HG03571 (cell line): ENCODE measurements around the gene CHSY1.
A peak's percentile ranks its signal among the peaks of the same experiment; 100 is the strongest.
"Not testable (repeated sequence)": the region's sequence is repeated elsewhere in the genome, so short reads cannot be mapped to it uniquely, and the experiment has no call there.

Experiments
- ATAC-seq: cut with Tn5 transposase; IDR thresholded peaks from one replicate; pipeline ENCODE4 v1.9.1; 2021; ENCODE audit not compliant: unreplicated experiment

The CHSY1 gene

DNA sequence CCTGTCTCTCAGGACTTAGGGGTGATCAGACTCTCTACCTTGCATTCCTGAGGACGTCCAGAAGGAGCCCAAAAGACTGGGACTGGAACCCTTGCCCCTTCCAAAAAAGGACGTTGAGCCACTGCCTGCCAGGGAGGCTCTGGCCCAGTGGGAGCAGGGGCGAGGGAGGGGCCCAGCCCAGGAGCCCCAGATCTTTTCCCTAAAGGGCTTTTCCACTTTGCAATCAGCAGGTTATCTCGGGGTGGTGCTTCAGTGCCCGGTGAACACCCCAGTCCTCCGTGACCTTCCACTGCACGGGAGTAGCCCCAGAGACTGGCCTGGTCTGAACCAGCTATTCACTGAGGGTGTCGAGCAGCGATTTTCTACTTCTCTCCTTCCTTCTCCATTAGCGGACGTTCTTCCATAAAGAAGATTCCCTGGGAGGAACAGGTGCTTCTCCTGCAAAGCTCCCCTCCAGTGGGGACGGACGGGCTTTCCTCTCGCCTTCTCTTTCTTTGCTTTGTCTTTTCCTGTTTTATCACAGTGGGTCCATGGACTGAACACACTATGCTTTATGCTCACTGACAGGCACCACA lies 113.7 kb downstream of the CHSY1 start:
- ATAC-seq = no peak

DNA sequence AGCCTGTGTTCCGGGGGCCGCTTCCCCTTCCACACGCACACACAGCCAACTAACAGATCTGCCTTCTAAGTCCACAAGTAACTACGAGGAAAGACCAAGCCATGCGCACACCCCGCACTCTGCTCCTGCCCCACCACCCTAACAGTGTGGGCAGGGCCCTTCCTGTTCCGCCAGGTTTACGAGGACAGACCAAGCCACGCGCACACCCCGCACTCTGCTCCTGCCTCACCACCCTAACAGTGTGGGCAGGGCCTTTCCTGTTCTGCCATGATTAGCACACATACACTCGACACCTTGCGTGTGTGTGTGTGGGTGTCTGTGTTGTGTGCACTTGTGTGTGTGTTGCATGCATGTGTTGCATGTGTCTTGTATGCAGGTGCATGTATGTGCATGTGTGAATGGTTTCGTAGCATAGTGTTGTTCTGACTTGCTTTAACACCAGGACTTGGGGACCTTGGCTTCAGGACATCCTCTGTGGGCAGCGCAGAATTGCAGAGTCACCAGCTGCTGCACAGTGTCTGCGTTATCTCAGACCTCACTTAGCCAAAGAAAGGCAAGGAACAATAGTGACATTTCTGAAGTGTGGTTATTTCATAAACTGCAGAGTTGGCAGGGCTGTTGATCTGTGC lies 114.4 kb downstream of the CHSY1 start:
- no peak for ATAC-seq

DNA sequence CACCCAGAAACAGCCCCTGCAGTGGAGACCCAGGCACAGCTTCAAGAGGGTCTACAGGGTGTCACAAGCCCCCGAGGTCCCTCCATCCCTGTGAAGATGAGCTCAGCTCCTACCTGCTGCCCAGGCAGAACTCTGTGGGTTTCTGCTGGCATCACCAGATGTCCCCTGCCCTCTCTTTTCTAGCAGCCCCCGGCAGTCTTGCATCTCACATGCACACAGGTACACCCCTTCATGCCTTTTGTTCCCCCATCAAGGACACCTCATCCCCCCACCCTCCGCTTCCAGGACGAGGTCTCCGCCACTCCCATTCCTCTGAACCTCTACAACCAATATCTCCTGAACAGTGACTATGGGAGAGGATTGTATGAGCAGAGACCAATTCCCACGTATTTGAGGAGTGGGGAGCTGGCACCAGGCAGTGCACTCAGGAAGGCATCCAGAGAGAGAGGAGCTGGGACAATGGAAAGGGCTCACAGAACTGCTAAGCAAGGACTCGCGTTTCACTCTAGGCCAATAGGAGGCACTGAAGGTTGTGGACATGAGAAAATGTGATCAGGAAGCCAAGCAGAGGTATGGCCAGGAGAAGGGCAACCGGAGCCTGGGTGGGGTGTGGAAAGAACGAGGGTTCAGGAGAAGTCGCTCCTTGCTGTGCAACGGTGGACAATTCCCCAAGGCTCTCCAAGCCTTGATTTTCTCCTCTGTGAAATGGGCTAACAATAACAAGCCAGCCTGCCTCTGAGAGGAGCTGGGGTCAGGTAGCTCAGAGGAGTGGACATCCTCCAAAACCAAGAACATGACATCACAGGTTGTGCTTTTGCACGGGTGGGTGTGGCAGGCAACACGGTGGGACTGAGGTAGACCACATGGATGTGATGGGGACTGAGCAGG lies 115.2 kb downstream of the CHSY1 start:
- ATAC-seq = no peak

DNA sequence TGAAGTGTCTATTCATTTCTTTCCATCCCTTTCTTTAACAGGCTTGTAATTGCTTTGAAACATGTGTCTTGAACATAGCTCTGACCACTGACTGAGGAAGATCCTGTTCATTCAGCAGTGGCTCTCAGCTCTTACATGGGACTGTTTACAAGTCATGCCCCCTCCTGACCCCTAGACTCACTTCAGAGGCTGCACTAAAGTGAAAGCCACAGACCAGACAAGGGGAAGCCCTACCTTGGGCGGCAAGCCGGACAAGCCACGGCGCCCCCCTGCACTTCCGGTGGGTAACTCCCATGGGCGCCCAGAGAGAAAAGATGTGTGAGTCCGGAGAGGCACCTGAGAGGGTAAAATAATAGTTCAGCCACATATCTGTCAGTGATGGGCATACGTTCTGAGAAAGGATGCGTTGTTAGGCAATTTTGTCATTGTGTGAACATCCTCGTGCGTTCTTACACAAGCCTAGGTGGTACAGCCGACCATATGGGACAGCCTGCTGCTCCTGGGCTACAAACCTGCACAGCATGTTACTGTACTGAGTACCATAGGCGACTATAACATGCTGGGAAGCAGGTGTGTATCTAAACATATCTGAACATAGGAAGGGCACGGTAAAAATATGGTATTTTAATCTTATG lies 116.2 kb downstream of the CHSY1 start:
- peak; percentile 69 for ATAC-seq

DNA sequence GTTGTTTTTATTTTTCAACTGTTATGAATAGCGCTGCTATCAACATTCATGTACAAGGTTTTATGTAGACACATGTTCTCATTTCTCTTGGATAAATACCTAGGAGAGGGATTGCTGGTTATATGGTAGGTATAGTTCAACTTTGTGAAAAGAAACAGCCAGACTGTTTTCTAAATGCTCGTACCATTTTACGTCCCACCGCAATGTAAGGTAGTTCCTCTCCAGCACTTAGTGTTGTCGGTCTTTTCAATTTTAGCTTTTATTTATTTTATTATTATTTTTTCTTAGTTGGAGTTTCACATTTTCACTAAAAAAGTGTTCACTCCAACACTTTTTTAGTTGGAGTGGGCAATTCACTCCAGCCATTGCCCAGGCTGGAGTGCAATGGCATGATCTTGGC lies 117.1 kb downstream of the CHSY1 start:
- ATAC-seq = no peak

DNA sequence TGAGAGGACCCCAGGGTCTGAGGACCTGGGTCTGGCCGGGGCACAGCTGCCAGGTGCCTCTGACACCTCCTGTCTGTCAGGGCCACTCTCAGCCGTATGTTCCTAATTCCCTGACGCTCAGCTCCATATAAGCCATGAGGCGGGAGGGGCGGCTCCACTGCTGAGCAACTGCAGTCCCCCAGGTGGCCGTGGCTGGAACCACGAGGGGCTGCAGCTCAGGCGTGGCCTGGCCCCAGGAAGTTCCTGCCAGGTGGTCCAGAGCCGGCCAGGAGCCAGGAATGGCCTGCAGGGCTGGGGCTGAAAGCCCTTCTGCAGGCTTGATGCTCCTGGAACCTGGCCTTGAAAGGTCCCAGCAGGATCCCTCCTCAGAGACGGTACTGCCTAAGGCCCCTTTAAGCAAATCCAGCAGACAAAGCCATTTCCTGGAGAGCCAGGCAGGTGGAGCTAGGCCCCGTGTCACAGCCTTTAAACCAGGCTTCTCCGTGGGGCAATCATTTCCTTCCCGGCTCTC lies 118.0 kb downstream of the CHSY1 start:
- ATAC-seq = no peak

DNA sequence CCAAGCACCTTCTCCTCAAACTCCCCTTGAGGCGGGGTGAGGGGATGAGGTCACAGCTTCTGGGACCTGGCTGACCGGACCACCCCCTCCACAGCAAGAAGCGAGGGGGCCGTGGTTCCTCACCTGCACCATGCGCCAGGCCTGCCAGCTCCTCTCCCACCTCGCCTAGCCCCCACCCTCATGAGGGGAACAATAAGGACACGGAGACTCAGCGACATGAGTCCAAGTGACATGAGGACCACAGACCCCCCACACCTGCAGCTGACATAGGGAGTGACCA lies 118.7 kb downstream of the CHSY1 start:
- no peak for ATAC-seq

DNA sequence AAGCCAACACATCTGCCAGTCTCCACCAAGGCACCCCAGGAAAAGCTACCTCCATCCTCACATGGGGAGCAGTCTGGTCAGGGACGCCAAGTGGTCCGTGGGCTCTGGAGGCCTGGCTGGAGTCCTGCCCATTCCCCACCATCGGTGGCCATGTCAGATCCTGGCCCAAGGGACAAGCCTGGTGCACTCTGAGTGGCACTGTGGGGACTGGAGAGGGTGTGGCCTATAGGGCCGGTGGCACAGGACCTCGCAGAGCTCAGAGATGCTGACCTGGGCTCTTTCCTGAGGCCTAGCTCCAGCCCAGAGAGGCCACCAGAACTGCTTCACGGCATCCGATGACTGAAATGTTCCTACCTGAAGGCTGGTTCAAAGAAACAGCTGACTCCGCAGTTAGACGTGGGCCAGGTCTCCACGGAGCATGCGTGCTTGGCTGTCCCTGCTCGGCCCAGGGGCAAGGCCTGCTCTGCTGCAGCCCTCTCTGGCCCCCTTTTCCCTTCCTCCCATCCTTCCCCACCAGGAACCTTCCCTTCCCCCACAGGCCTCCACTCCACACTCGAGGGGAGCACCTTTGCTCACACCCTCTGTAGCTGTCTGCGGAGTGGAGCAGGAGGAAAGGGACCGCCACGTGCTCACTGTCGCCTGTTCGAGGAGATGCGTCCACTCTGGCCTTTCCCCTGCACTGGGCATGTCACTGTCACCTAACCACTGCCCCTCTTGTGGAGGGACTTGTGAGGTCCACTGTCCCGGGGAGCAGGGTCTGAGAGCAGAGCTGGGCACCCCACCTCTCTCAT lies 119.3 kb downstream of the CHSY1 start:
- ATAC-seq = no peak

DNA sequence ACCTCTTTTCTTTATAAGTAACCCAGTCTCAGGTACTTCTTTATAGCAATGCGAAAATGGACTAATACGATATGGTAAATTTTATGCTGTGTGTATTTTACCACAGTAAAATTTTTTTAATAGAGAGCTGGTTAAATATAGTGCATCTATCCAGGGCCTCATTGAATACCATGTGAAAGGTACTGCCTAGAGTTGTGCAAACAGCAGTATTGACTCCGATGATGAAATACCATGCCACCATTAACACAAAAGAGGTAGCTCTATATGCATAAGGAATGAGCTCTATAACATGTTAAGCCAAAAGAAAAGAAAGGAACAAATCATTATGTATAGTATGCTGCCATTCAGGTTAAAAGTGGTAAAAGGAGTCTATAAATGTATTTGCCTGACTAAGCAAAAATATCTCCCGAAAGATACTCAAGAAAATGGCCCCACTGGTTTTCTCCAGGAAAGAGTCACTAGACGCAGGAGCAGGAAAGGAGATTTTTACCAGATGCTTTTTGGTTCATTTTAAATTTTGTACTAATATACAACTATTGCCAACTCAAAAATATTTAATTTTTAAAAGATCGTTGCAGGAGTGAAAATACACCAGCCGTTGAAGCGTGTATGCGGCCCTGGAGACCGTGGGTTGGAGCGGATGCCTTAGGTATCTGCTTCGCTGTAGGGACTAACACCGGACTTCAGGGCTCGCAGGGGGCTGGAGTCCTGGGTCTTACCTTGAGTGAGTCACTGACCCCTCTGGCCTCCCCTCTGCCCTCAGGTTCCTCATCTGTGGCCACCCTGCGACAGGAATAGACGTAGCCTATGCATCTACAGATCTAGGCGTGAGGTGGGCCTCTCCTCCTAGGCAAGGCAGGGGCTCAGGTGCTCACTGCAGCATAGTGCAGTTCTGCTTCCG lies 120.1 kb downstream of the CHSY1 start:
- no peak for ATAC-seq

DNA sequence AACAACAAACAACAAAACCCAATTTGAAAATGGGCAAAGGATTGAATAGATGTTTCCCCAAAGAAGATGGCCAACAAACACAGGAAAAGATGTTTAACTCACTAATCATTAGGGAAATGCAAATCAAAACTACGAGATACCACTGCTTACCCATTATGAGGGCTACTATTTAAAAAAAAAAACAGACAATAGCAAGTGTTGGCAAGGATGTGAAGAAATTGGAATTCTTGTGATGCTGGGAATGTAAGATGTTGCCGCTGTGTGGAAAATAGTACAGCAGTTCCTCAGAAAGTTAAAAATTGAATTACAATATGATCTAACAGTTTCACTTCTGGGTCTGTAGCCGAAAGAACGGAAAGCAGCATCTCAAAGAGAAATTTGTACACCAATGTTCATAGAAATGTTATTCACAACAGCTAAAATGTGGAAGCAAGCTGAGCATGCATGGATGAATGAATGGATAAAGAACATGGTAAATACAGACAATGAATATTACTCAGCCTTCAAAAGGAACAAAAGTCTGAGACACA lies 121.9 kb downstream of the CHSY1 start:
- no peak for ATAC-seq

DNA sequence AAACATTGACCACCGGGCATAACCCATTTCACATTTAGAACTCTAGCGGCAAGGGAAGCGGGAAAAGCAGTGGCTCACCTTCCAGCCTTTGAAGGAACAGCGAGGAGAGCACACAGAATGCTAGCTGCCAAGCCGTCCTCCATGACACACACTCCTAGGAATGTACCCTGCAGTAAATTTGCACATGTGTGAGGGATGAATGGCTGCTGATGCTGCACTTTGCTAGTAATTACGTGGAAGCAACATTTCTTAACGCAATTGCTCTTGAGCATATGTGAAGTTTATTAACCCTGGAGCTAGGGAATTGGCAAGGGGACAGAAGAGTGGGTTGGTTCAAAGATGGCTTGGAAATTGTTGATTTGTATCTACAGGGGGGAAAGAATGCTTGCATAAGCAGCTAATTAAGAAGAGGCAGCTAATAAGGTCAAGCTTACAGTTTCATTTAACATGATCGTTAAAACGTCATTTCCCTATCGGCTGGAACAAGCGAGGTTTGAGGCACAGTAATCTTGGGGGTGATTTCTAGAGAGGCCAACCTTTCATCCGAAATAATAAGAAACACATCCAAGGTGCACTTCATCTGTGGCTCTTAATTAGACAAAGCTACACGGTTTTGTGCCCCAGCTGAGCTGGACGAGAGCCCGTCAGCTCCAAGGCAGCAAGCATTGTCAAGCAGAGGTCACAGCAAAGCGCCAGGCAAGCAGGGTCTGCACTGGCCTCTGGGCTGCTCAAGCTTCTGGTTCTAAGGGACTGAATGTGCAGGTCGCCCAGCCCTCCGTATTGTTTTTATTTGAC lies 123.4 kb downstream of the CHSY1 start:
- no peak for ATAC-seq

DNA sequence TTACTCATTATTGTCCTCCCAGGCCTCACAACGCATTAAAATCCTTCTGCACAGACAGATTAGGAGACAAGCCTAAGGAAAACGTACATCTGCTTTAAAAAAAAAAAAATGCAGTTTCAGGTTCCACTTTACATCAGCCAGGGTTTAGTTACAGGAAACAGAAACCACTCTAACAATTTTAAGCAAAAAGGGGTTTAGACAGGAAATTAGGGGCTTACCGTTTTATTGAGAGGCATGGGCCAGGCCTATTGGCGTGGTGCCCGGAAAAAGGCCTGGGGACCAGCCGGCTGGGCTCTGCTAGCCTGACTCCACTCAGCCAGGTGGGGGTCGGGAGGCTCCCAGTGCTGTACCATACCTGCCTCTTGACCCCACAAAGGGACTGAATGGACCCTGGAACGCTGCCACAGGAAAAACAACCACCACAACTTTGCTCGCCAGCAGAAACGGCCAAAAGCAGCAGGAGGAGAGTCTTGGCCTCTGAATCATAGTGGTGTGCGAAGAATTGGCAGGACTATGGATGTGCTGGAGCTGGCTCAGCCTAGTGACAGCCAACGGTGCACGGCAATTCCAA lies 124.3 kb downstream of the CHSY1 start:
- ATAC-seq = peak; percentile 63

DNA sequence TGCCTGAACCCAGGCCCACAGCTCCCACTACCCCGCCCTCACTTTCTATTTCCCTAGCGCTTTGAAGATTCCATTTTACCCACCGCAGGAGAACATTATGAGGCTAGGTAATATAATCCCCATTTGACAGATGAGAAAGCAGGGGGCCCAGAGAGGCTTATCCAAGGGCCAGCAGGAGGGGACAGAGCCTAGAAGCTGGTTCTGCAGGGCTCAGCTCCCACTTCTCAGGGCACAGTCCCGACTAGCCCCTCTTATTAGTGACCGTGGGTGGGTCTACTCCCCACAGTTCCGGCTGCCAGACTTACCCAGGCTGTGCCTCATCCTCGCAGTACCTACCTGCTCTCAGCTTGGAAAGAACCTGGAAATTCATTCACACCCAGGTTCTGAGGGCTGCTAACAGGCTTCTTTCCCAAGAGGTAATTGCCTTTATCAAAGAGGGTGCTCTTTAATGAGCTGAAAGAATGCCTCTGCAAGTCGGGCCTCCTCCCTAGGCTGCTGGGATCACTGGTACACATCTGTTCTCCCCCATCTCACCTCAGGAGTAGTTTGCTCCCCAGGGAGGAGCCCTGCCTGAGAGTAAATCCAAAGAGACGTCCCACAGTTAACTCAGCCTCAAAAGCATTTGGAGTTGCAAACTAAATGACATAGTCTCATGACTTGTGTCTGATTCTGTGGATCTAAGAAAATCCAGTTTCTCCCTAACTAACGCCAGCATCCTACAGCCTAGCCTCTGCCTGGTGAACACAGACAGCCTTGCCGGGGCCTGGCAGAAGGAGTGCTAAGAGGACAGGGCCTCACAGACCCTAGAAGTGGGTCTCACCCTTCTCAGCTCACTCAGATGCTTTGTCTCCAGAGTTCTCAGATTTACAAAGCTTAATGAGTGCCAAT lies 125.0 kb downstream of the CHSY1 start:
- peak; percentile 41 for ATAC-seq

DNA sequence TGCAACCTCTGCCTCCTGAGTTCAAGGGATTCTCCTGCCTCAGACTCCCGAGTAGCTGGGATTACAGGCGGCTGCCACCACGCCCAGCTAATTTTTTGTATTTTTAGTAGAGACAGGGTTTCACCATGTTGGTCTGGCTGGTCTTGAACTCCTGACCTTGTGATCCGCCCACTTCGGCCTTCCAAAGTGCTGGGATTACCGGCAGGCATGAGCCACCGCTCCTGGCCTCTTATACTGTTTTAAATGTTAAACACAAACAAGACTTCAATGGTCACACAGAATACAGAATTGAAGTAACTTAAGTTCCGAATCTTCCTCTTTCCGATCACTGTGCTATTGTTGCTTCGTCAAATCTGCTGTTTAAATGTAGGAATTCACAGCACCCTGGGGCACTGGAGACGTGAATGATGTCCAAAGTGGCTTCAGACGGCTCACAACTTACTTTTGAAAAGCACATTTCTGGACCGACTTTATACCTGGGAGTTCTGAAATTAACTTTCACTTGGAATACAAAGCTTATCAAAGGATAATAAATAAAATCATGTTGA lies 125.9 kb downstream of the CHSY1 start:
- ATAC-seq = not testable (repeated sequence)
